ENCODE measurements around the gene ATP5PD. TPM values are rescaled to one million over a fixed set of nuclear protein-coding genes. Genes with fewer than 3 reads are reported as not detected.

ATP5PD gene
- total RNA-seq, 4 donors from 2014 or later: 213 to 337 (median 307) TPM

- H3K4me1 ChIP-seq: no peaks in the 10 kb centered on the region
- no peak overlapping the region for H3K27ac ChIP-seq
- H3K4me3 ChIP-seq: no peak overlapping the region
- TF ChIP-seq CTCF (IDR thresholded peaks at IDR 0.05) (peak in 1 of 4 experiments; percentile 12), EP300 (IDR thresholded peaks at IDR 0.05) (no peak)
- H3K9me3 ChIP-seq: no peaks in the 10 kb centered on the region
- H3K36me3 ChIP-seq: peaks cover 0 to 10% of the 10 kb centered on the region in 2 donors
- no peaks in the 10 kb centered on the region for H3K27me3 ChIP-seq
- ATAC-seq: no peak
- WGBS, 2 donors (ENCODE audit: low coverage in 1 of 2): 71 to 94% methylated on average over 2 of the region's 2 CpGs
Measured at GRCh38 chr17:75069783-75070182, 23.0 kb upstream of the ATP5PD start.

DNA sequence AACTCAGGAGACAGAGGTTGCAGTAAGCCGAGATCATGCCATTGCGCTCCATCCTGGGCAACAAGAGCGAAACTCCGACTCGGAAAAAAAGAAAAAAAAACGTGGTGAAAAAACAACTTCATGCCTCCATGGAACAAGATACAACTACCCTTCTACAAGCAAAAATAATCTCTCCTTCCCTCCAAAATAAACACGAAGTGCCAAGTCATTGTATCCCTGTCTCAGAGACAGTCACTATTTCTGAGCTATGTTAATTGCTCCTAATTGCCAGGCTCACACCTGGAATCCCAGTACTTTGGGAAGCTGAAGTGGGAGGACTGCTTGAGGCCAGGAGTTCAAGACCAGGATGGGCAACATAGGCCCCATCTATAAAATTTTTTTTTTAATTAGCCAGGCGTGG, 22.0 kb upstream of the ATP5PD start:
- no peak for ATAC-seq
- WGBS, 2 donors (ENCODE audit: low coverage in 1 of 2): 59 to 75% methylated on average over 3 to 6 of the region's 8 CpGs
- H3K36me3 ChIP-seq: peaks cover 0 to 21% of the 10 kb centered on the region in 2 donors
- no peaks in the 10 kb centered on the region for H3K27me3 ChIP-seq
- no peaks in the 10 kb centered on the region for H3K4me1 ChIP-seq
- H3K4me3 ChIP-seq: no peak overlapping the region
- TF ChIP-seq EP300 (IDR thresholded peaks at IDR 0.05): no peak
- no peak for TF ChIP-seq CTCF (IDR thresholded peaks at IDR 0.05)
- no peak for TF ChIP-seq POLR2AphosphoS5 (IDR thresholded peaks at IDR 0.05)
- no peak for TF ChIP-seq POLR2A (IDR thresholded peaks at IDR 0.05)
- H3K9me3 ChIP-seq: no peaks in the 10 kb centered on the region
- H3K27ac ChIP-seq: no peak overlapping the region

DNA sequence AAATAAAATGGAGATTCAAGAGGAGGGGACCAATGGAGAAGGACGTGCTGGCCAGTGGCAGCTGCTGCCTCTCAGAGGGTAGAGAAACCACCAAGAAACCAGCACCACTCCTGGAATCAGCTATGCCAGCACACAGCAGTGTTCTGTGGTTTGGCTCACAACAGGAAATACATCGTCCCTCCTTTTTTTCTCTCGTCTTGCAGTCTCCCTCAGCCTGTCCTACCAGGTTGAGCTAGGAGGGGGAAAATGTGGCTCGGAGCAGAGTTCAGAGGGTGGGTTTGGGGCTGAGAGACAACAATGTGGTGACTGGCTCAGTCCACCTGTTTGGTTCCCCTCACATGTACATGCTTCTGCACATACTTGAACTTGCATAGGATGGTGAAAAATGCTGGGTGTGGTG, 21.1 kb upstream of the ATP5PD start:
- ATAC-seq: no peak
- Histone ChIP-seq H3K36me3 (peaks cover 0 to 29% of the 10 kb centered on the region in 2 donors), H3K27me3 (no peaks in the 10 kb centered on the region), H3K27ac (no peak overlapping the region), H3K4me1 (no peaks in the 10 kb centered on the region), H3K4me3 (no peak overlapping the region), H3K9me3 (no peaks in the 10 kb centered on the region)
- TF ChIP-seq POLR2AphosphoS5 (IDR thresholded peaks at IDR 0.05): no peak
- 45 to 85% methylated on average over 3 to 4 of the region's 4 CpGs for WGBS, 2 donors (ENCODE audit: low coverage in 1 of 2)

GRCh38 chr17:75065562-75066151, 18.9 kb upstream of the ATP5PD start:
- Histone ChIP-seq H3K27ac (no peak overlapping the region), H3K9me3 (no peaks in the 10 kb centered on the region), H3K4me1 (peaks cover 0 to 2% (median 0%) of the 10 kb centered on the region in 3 donors), H3K4me3 (no peak overlapping the region), H3K27me3 (no peaks in the 10 kb centered on the region), H3K36me3 (peaks cover 0 to 51% of the 10 kb centered on the region in 2 donors)
- TF ChIP-seq POLR2A (IDR thresholded peaks at IDR 0.05): no peak
- TF ChIP-seq EP300 (IDR thresholded peaks at IDR 0.05): no peak
- no peak for TF ChIP-seq CTCF (IDR thresholded peaks at IDR 0.05)
- no peak for TF ChIP-seq POLR2AphosphoS5 (IDR thresholded peaks at IDR 0.05)
- WGBS, 2 donors (ENCODE audit: low coverage in 1 of 2): 61 to 79% methylated on average over 3 to 5 of the region's 6 CpGs
- ATAC-seq: no peak

DNA sequence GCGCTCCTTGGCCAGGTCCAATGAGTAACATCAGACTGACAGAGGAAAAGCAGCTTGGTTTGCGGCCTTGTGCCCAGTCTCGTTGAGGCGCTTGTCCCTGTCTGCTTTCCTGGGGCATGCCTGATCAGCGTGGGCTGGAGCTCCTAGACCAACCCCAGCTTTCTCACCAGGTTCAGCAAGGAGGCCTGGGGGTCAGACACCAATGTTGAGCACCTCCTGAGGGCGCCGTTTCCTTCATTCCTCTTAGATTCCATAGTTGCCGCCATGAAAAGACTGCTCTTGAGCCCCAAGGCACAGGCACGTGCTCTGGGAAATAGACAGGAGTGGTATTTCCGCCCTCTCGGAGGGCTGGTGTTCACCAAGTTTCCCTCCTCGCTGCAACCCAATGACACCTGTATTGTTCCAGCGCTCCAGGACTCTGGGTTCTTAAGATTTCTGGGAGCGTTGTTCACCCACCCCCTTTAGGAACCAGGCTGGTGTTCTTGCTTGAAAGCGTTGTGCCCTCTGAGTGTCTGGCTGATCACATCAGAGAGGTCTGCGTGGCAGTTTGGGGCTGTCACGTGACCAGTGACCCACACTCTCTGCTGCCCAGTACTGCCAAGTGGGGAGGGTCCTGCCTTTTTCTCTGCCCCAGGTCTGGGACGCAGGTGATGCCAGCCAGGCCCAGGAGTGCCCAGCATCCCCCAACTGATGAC, 18.2 kb upstream of the ATP5PD start:
- TF ChIP-seq POLR2AphosphoS5 (IDR thresholded peaks at IDR 0.05) (no peak), CTCF (IDR thresholded peaks at IDR 0.05) (no peak), POLR2A (IDR thresholded peaks at IDR 0.05) (no peak), EP300 (IDR thresholded peaks at IDR 0.05) (no peak)
- ATAC-seq: no peak
- H3K4me1 ChIP-seq: peaks cover 0 to 9% (median 4%) of the 10 kb centered on the region in 3 donors
- 89 to 100% methylated on average over 1 to 13 of the region's 18 CpGs for WGBS, 2 donors (ENCODE audit: low coverage in 1 of 2)
- no peak overlapping the region for H3K27ac ChIP-seq
- no peaks in the 10 kb centered on the region for H3K9me3 ChIP-seq
- H3K4me3 ChIP-seq: no peak overlapping the region
- peaks cover 0 to 55% of the 10 kb centered on the region in 2 donors for H3K36me3 ChIP-seq
- no peaks in the 10 kb centered on the region for H3K27me3 ChIP-seq
